MG63 (cell line): ENCODE measurements around the gene GRID1. TPM values are rescaled to one million over a fixed set of nuclear protein-coding genes. Genes with fewer than 3 reads are reported as not detected.
"Not testable (repeated sequence)": the region's sequence is repeated elsewhere in the genome, so short reads cannot be mapped to it uniquely, and the experiment has no call there.

Experiments
- DNase-seq: peaks from one replicate; pipeline ENCODE4 v3.0.0-alpha.2; 2020
- H3K27me3 ChIP-seq: fragments of 250-450 bp; sonication (Bioruptor Pico); 2 replicates; pipeline ENCODE4 v1.5.1; 2020; ENCODE audit warnings: mild to moderate bottlenecking, moderate library complexity
- H3K36me3 ChIP-seq: fragments of 250-450 bp; sonication (Bioruptor Pico); 2 replicates; pipeline ENCODE4 v1.5.1; 2020; ENCODE audit warnings: mild to moderate bottlenecking, moderate library complexity
- H3K4me3 ChIP-seq: fragments of 250-450 bp; sonication (Bioruptor Pico); 2 replicates; pipeline ENCODE4 v1.5.1; 2020; ENCODE audit warnings: mild to moderate bottlenecking, moderate library complexity
- H3K9me3 ChIP-seq: fragments of 250-450 bp; sonication (Bioruptor Pico); 2 replicates; pipeline ENCODE4 v1.5.1; 2020; ENCODE audit warnings: mild to moderate bottlenecking, moderate library complexity
- total RNA-seq: library from RNA; depleted of rRNA; stranded (reverse); fragments of >200 nt; shearing (Covaris generic); gene quantifications from 2 replicates; pipeline ENCODE4 v1.2.3, GENCODE V29; 2014; ENCODE audit warnings: low replicate concordance

GRID1 gene
- total RNA-seq, 1 experiment from 2014 or later: 0.10 TPM

DNA sequence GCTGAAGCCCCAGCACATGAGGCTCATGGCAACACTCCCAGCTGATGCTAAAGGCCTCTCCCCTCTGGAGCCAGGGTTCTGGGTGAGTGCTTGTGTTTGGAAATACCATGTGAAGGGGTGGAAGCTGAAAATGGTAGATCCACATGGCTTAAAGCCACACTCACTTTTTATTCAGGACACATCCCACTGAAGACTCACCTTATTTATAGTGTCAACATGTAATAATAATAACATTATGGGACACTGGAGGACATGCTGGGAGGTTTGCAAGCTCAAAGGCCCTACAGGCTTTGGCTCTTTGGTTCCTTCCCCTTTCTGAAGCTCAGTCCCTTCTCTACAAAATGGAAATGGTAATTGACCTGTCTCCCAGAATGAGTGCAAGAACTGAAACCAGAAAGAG, 318.0 kb downstream of the GRID1 start:
- Histone ChIP-seq H3K36me3 (no peaks in the 10 kb centered on the region), H3K27me3 (no peaks in the 10 kb centered on the region), H3K4me3 (no peak overlapping the region), H3K9me3 (no peaks in the 10 kb centered on the region)
- DNase-seq: no peak

- Histone ChIP-seq H3K4me3 (no peak overlapping the region), H3K36me3 (no peaks in the 10 kb centered on the region), H3K27me3 (no peaks in the 10 kb centered on the region), H3K9me3 (no peaks in the 10 kb centered on the region)
- no peak for DNase-seq
These were observed 319.0 kb downstream of the GRID1 start for GRCh38 chr10:86047588-86047987.

GRCh38 chr10:86046845-86047460, 319.6 kb downstream of the GRID1 start:
- Histone ChIP-seq H3K36me3 (no peaks in the 10 kb centered on the region), H3K4me3 (no peak overlapping the region), H3K27me3 (no peaks in the 10 kb centered on the region), H3K9me3 (no peaks in the 10 kb centered on the region)
- no peak for DNase-seq

GRCh38 chr10:86045896-86046295, 320.7 kb downstream of the GRID1 start:
- Histone ChIP-seq H3K4me3 (no peak overlapping the region), H3K36me3 (no peaks in the 10 kb centered on the region), H3K9me3 (no peaks in the 10 kb centered on the region), H3K27me3 (no peaks in the 10 kb centered on the region)
- DNase-seq: no peak

DNA sequence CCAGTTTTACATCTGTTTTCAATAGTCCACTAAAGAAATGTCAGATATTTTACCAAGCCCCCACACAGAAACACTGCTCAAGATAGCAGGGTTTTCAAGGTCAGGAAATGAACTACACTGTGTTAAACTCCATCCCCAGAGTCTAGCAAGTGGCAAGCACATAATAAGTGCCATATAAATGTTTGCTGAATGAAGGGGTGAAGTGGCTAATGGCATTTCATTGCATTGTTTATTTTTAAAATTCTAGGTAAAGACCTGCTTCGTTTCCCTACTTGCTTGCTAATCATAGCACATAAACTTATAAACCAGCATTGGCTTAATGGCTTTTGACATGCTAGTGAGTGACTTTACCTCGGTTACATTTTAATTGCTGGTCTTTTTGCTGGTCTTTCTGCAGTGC, 322.6 kb downstream of the GRID1 start:
- Histone ChIP-seq H3K27me3 (no peaks in the 10 kb centered on the region), H3K36me3 (no peaks in the 10 kb centered on the region), H3K4me3 (no peak overlapping the region), H3K9me3 (no peaks in the 10 kb centered on the region)
- no peak for DNase-seq

DNA sequence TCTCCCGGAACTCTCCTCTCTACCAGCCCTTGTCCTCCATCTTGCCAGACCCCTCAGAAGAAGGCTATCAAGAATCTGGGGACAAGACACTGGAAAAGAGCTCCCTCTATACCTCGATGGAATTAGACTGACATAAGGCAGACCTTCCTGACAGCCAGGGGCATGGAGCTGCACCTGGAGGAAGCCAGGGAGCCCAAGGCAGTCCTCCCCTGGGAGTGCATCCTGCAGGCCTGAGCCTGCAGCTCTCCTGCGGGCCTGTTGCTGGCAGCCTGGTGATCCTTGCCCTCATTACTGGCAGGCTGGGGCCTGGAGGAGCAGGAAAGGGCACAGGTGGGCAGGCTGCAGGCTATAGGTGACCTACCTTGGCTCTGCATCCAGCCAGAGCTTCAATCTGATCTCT, 323.4 kb downstream of the GRID1 start:
- Histone ChIP-seq H3K9me3 (no peaks in the 10 kb centered on the region), H3K4me3 (no peak overlapping the region), H3K36me3 (no peaks in the 10 kb centered on the region), H3K27me3 (no peaks in the 10 kb centered on the region)
- no peak for DNase-seq

DNA sequence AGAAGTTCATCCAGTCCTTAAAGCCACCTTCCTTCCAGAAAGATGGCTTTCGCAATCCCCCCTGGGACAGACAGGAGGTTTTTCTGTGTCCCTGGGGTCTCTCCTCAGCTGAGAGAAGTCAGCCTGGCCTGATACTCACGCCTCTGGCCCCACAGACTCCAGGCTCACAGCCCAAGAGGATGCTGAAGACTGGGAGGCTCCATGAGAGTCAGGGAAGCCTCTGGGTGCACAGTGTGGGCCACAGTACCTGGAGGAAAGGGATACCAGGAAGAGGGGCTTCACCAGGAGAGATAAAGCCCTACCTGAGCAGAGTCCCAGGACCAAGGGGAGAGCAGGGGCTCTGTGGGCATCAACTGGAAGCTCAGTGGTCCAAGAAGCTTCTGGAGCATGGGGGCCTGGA, 324.4 kb downstream of the GRID1 start:
- Histone ChIP-seq H3K9me3 (no peaks in the 10 kb centered on the region), H3K27me3 (no peaks in the 10 kb centered on the region), H3K36me3 (no peaks in the 10 kb centered on the region), H3K4me3 (no peak overlapping the region)
- DNase-seq: no peak

DNA sequence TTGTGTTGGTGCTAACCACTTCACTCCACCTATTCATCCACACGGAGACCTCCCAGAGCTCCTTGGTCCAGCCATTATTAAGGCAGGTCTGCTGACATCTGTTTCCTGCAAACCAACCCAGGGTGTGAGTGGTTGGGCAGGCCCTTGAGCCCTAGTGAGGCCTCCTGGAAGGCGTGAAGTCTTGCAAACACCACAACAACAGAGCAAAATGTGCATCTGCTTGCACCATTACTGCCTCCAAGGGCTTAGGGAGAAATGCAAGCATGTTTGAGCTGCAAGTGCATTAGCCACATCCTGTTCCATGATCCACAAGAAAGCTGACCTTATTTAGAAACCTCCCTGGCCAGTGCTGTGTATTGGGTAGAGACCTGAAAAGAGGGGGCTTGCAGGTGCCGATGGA, 325.5 kb downstream of the GRID1 start:
- DNase-seq: no peak
- no peaks in the 10 kb centered on the region for H3K27me3 ChIP-seq
- H3K9me3 ChIP-seq: no peaks in the 10 kb centered on the region
- H3K4me3 ChIP-seq: no peak overlapping the region
- no peaks in the 10 kb centered on the region for H3K36me3 ChIP-seq

- H3K4me3 ChIP-seq: no peak overlapping the region
- no peaks in the 10 kb centered on the region for H3K27me3 ChIP-seq
- H3K9me3 ChIP-seq: no peaks in the 10 kb centered on the region
- DNase-seq: no peak
- H3K36me3 ChIP-seq: no peaks in the 10 kb centered on the region
These were observed 328.2 kb downstream of the GRID1 start for GRCh38 chr10:86038371-86038770.

DNA sequence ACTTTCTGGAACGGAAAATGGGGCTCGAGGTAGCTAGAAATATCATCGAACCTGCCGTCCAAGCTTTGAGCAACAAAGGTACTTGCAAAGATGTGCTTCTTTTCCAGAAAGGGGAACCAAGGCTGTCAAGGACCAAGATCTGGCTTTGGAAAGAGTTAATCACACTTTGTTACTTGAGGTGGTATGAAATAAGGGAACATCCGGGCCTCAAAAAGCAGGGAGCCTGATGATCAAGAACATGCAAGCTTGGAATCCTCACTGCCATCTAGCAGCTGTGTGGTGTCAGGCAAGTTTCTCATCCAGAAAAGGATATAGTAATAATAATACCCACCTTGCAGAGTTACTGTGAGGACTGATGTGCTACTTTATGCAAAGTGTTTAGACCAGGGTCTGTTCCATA, 329.5 kb downstream of the GRID1 start:
- H3K4me3 ChIP-seq: no peak overlapping the region
- DNase-seq: no peak
- H3K36me3 ChIP-seq: no peaks in the 10 kb centered on the region
- no peaks in the 10 kb centered on the region for H3K9me3 ChIP-seq
- H3K27me3 ChIP-seq: no peaks in the 10 kb centered on the region

DNA sequence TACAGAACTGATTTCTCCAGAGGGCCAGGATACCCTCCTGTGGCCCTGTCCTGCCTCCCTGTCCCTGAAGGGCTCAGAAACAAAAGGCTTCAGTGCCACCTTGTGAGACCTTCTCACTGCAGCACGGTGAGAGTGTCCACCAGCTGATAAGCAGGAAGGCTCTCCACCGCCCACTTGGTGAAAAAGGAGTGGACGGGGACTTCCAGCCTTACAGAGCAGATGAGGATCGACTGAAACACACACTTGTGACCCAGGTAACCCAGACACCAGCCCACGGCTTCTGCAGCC, 330.1 kb downstream of the GRID1 start:
- no peaks in the 10 kb centered on the region for H3K9me3 ChIP-seq
- H3K36me3 ChIP-seq: no peaks in the 10 kb centered on the region
- no peaks in the 10 kb centered on the region for H3K27me3 ChIP-seq
- no peak for DNase-seq
- no peak overlapping the region for H3K4me3 ChIP-seq

DNA sequence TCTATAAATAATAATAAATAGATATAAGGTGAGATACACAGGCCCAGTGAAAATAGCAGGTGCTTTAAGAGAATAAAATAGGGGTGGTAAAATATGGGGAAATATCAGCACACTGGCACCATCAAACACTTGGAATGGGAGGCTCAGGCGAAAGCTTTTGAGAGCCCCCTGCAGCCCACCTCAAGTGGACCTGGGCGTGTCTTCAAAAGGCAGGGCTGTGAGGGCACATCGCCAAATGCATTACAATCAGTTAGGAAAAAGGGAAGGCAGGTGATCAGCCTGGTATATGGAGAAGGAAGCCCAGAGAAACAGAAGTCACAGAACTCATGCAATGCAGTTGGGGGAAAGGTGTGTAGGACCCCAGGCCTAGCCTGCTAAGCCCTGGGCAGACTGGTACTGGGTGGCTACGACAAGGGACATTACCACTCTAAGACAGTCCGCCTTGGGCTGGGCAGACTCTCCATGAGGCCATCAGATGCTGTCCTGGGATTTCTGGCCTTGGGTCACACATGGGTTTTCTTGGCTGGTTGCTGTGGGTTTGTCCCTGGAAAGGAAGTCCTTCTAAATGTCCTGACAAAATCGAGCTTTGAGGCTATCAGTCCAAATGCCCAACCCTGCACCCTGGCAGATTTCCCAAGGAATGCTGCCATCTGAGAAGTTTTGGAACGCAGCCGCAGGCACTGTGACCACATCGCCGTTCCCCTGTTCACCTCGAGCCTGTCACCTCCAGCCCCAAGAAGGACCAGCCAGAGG, 330.6 kb downstream of the GRID1 start:
- no peaks in the 10 kb centered on the region for H3K9me3 ChIP-seq
- H3K36me3 ChIP-seq: no peaks in the 10 kb centered on the region
- no peak for DNase-seq
- no peaks in the 10 kb centered on the region for H3K27me3 ChIP-seq
- no peak overlapping the region for H3K4me3 ChIP-seq

DNA sequence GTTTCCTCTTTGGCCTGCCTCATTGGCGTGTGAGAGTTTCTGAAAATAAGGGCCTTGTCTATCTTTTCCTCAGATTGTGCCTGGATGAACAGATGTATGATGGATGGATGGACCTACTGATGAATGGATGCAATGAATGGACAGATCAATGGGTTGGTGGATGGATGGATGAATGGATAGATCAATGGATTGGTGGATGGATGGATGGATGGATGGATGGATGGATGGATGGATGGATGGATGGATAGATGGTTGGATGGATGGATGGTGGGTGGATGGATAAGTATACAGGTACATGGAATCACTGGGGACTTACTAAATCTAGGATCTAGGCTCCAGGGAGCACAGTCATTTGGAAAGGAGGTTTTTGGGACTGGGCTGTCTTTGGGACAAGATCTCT, 331.9 kb downstream of the GRID1 start:
- Histone ChIP-seq H3K36me3 (no peaks in the 10 kb centered on the region), H3K4me3 (no peak overlapping the region), H3K9me3 (no peaks in the 10 kb centered on the region), H3K27me3 (no peaks in the 10 kb centered on the region)
- DNase-seq: no peak

DNA sequence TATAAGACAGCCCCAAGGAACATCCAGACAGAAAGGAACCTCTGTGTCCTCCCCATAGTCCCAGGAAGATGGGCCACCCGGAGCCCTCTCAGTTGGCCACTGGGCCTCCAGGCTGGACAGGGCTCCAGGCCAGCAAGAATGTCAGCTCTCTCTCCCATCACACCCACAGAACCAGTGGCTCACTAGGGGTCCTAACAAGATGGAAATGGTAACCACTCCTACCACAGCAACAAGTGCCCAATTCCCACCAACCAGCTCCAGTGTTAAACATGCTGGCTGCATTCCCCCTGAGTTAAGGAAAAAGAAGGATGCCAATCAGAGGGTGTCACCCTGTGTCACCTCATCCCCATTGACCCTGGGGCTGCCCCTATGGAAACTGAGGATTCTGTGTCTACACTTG, 333.0 kb downstream of the GRID1 start:
- Histone ChIP-seq H3K9me3 (no peaks in the 10 kb centered on the region), H3K4me3 (no peak overlapping the region), H3K36me3 (no peaks in the 10 kb centered on the region), H3K27me3 (no peaks in the 10 kb centered on the region)
- DNase-seq: no peak

DNA sequence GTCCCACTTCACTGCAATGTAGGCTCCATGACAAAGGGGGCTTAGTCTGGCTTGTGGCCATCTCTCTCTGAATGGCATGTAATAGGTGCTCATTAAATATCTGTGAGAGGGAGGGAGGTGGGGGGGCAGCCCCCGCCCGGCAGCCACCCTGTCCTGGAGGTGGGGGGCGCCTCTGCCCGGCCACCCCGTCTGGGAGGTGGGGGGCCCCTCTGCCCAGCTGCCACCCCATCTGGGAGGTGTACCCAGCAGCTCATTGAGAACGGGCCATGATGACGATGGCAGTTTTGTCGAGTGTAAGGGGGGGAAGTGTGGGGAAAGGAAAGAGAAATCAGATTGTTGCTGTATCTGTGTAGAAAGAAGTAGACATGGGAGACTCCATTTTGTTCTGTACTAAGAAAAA, 334.5 kb downstream of the GRID1 start:
- not testable (repeated sequence) for DNase-seq, H3K4me3 ChIP-seq, H3K9me3 ChIP-seq

DNA sequence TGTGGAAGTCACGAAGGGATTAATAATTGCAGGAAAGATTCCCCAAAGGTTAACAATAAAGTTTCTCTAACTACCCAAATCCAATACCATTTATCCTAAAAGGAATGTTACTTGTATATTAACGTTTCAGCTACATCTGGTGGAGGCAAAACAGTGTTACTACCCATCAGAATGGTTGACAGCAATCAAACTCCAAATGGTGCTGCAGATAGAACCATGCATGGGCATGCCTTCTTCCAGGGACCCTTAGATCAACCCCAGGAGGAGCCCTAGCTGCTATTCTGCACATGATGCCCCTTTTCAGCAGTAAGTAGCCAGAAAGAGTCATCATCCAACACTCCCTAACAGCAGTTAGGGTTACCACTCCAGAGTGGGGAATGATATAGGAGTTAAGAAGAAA, 336.3 kb downstream of the GRID1 start:
- no peaks in the 10 kb centered on the region for H3K9me3 ChIP-seq
- no peak overlapping the region for H3K4me3 ChIP-seq
- H3K36me3 ChIP-seq: no peaks in the 10 kb centered on the region
- no peak for DNase-seq
- H3K27me3 ChIP-seq: no peaks in the 10 kb centered on the region

More for the DNA sequence above, 334.5 kb downstream of the GRID1 start:
- not testable (repeated sequence) for H3K27me3 ChIP-seq, H3K36me3 ChIP-seq

- no peaks in the 10 kb centered on the region for H3K27me3 ChIP-seq
- no peaks in the 10 kb centered on the region for H3K9me3 ChIP-seq
- no peaks in the 10 kb centered on the region for H3K36me3 ChIP-seq
- no peak for DNase-seq
- H3K4me3 ChIP-seq: no peak overlapping the region
These were observed 339.2 kb downstream of the GRID1 start for GRCh38 chr10:86027346-86027745.

DNA sequence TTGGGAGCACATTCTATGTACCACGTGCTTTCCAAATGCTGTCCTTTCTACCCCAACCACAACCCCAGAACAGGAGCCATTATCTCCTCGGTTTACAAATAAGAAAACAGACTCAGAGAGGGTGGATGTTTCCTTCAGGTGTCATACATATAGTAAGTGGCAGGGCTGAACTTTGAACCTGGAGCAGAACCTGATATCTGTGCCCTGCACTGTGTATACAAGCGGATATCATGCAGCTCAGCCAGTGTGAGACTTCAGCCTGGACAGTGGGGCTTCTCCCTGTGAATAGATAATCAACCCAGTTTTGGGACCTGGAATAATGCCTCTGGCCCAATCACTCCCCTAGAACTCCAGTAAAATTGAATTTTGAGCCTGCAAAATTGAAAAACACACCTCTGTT, 341.1 kb downstream of the GRID1 start:
- H3K4me3 ChIP-seq: no peak overlapping the region

More for the DNA sequence above, 341.1 kb downstream of the GRID1 start:
- DNase-seq: no peak
- no peaks in the 10 kb centered on the region for H3K27me3 ChIP-seq
- no peaks in the 10 kb centered on the region for H3K9me3 ChIP-seq
- no peaks in the 10 kb centered on the region for H3K36me3 ChIP-seq
